ENCODE data around the gene LAD1. TPM values are rescaled to one million over a fixed set of nuclear protein-coding genes. Genes with fewer than 3 reads are reported as not detected.

LAD1 gene
- total and polyA plus RNA-seq, 4 donors, result 0.17 to 0.50 (median 0.35) TPM

DNA sequence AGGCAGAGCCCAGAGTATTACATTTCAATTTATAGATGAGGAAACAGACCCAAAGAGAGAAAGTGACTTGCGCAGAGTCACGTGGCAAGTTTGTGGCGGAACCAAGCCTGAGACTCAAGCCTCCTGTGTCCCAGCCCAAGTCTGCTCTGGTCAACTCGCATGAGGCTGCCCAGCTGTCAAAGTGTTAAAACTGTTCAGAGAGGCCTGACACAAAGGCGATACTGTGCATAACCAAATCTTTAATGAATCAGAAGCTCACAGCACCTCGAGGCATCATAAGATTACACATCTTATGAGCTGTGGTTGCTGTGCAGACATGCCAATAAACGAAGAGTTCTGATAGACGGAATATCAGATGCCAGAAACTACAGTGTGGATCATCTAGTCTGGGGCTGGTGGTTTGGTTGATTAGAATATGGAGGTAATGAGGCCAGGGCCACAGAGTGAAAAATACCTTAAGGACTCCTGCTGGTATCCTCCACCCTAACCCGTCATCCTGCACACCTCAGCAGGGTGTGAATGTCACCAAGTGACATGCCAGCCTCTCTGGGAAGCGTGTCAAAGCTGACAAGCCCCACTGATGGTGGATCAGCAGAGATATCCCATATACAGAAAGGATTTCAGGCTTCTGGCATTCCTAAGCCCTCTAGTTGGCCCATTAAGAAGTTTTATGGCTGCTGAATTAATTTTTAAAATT is 63.8 kb downstream of the LAD1 start:
- no peaks in the 10 kb centered on the region for H3K27me3 ChIP-seq (ENCODE audit: control insufficient read depth, insufficient read depth, low read length)

GRCh38 chr1:201334325-201335173 is 64.6 kb downstream of the LAD1 start:
- DNase-seq (ENCODE audit: low read depth in 4 of 6, low spot score in 6 of 6), result no peak
- peaks cover 3% of the 10 kb centered on the region for H3K4me1 ChIP-seq (ENCODE audit: control insufficient read depth, insufficient read depth, low read length)
- no peak overlapping the region for H3K27ac ChIP-seq (ENCODE audit: low read depth, low read length)
- H3K27me3 ChIP-seq (ENCODE audit: control insufficient read depth, insufficient read depth, low read length), result no peaks in the 10 kb centered on the region
- H3K4me3 ChIP-seq (ENCODE audit: low read depth, low read length), result no peak overlapping the region
- H3K36me3 ChIP-seq (ENCODE audit: control insufficient read depth, insufficient read depth, low read length), result no peaks in the 10 kb centered on the region
- WGBS (ENCODE audit: insufficient coverage), result 53% methylated on average over 3 of the region's 11 CpGs
- no peaks in the 10 kb centered on the region for H3K9me3 ChIP-seq (ENCODE audit: control insufficient read depth, insufficient read depth, low read length)

More for the DNA sequence above, 63.8 kb downstream of the LAD1 start:
- DNase-seq (ENCODE audit: low read depth in 4 of 6, low spot score in 6 of 6), result peak in 1 of 6 donors; percentile 19
- Histone ChIP-seq H3K9me3 (ENCODE audit: control insufficient read depth, insufficient read depth, low read length) (no peaks in the 10 kb centered on the region), H3K4me3 (ENCODE audit: low read depth, low read length) (no peak overlapping the region), H3K36me3 (ENCODE audit: control insufficient read depth, insufficient read depth, low read length) (no peaks in the 10 kb centered on the region), H3K4me1 (ENCODE audit: control insufficient read depth, insufficient read depth, low read length) (peaks cover 3% of the 10 kb centered on the region), H3K27ac (ENCODE audit: low read depth, low read length) (no peak overlapping the region)
- 81% methylated on average over 7 of the region's 10 CpGs for WGBS (ENCODE audit: insufficient coverage)

GRCh38 chr1:201332616-201333335 is 66.3 kb downstream of the LAD1 start:
- Histone ChIP-seq H3K4me1 (ENCODE audit: control insufficient read depth, insufficient read depth, low read length) (peaks cover 3% of the 10 kb centered on the region), H3K4me3 (ENCODE audit: low read depth, low read length) (no peak overlapping the region), H3K27ac (ENCODE audit: low read depth, low read length) (no peak overlapping the region), H3K27me3 (ENCODE audit: control insufficient read depth, insufficient read depth, low read length) (no peaks in the 10 kb centered on the region), H3K9me3 (ENCODE audit: control insufficient read depth, insufficient read depth, low read length) (no peaks in the 10 kb centered on the region), H3K36me3 (ENCODE audit: control insufficient read depth, insufficient read depth, low read length) (no peaks in the 10 kb centered on the region)
- DNase-seq (ENCODE audit: low read depth in 4 of 6, low spot score in 6 of 6), result no peak
- 80% methylated on average over 2 of the region's 10 CpGs for WGBS (ENCODE audit: insufficient coverage)

DNA sequence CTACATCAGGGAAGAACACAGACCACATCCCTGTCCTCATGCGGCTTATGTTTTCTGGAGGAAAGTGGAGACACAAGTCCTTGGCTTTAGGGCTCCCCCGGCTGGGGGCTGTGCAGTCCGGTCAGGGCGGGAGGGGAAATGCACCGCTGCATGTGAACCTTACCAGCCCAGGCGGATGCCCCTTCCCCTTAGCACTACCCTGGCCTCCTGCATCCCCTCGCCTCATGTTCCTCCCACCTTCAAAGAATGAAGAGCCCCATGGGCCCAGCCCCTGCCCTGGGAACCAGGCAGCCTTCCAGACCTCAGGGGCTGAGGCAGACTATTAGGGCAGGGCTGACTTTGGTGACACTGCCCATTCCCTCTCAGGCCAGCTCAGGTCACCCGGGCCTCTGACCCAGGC is 67.1 kb downstream of the LAD1 start:
- no peak for DNase-seq (ENCODE audit: low read depth in 4 of 6, low spot score in 6 of 6)
- Histone ChIP-seq H3K27ac (ENCODE audit: low read depth, low read length) (no peak overlapping the region), H3K4me1 (ENCODE audit: control insufficient read depth, insufficient read depth, low read length) (peaks cover 3% of the 10 kb centered on the region), H3K36me3 (ENCODE audit: control insufficient read depth, insufficient read depth, low read length) (no peaks in the 10 kb centered on the region), H3K27me3 (ENCODE audit: control insufficient read depth, insufficient read depth, low read length) (no peaks in the 10 kb centered on the region), H3K9me3 (ENCODE audit: control insufficient read depth, insufficient read depth, low read length) (no peaks in the 10 kb centered on the region), H3K4me3 (ENCODE audit: low read depth, low read length) (no peak overlapping the region)
- 93% methylated on average over 8 of the region's 8 CpGs for WGBS (ENCODE audit: insufficient coverage)

- Histone ChIP-seq H3K27me3 (ENCODE audit: control insufficient read depth, insufficient read depth, low read length) (no peaks in the 10 kb centered on the region), H3K9me3 (ENCODE audit: control insufficient read depth, insufficient read depth, low read length) (no peaks in the 10 kb centered on the region), H3K27ac (ENCODE audit: low read depth, low read length) (no peak overlapping the region), H3K36me3 (ENCODE audit: control insufficient read depth, insufficient read depth, low read length) (no peaks in the 10 kb centered on the region), H3K4me1 (ENCODE audit: control insufficient read depth, insufficient read depth, low read length) (peaks cover 3% of the 10 kb centered on the region), H3K4me3 (ENCODE audit: low read depth, low read length) (no peak overlapping the region)
- WGBS (ENCODE audit: insufficient coverage), result 70% methylated on average over 6 of the region's 7 CpGs
- no peak for DNase-seq (ENCODE audit: low read depth in 4 of 6, low spot score in 6 of 6)
Observed at GRCh38 chr1:201331166-201331565, 68.0 kb downstream of the LAD1 start.

Other genes with a start within 250 kb of the LAD1 start
- gene TMEM9, start 244.8 kb downstream of the LAD1 start, total RNA-seq, result 100 to 1,000 TPM in 1 of 2 donors, 10 to 100 TPM in 1; 94.4 to 137 TPM
- gene TMEM9, start 244.8 kb downstream of the LAD1 start, polyA plus RNA-seq (ENCODE audit: insufficient read length in 2 of 2), result 100 to 1,000 TPM; 145 to 179 TPM
- 1 to 10 TPM; 2.0 to 3.8 TPM for gene IGFN1, start 208.5 kb downstream of the LAD1 start, total RNA-seq
- 10 to 100 TPM in 1 of 2 donors, 1 to 10 TPM in 1; 2.8 to 10.4 TPM for gene IGFN1, start 208.5 kb downstream of the LAD1 start, polyA plus RNA-seq (ENCODE audit: insufficient read length in 2 of 2)
- under 1 TPM; 0.22 to 0.99 TPM for gene PKP1, start 115.8 kb downstream of the LAD1 start, total RNA-seq
- gene PKP1, start 115.8 kb downstream of the LAD1 start, polyA plus RNA-seq (ENCODE audit: insufficient read length in 2 of 2), result 1 to 10 TPM in 1 of 2 donors, under 1 TPM in 1; 0.98 to 1.2 TPM
- 10 to 100 TPM in 1 of 2 donors, 1 to 10 TPM in 1; 1.4 to 23.4 TPM for gene TNNT2, start 21.6 kb downstream of the LAD1 start, total RNA-seq
- gene TNNT2, start 21.6 kb downstream of the LAD1 start, polyA plus RNA-seq (ENCODE audit: insufficient read length in 2 of 2), result 1 to 10 TPM; 1.9 to 7.3 TPM
- gene TNNI1, start 22.4 kb upstream of the LAD1 start, total RNA-seq, result under 1 TPM; 0.40 to 0.94 TPM
- gene TNNI1, start 22.4 kb upstream of the LAD1 start, polyA plus RNA-seq (ENCODE audit: insufficient read length in 2 of 2), result 1 to 10 TPM; 1.4 to 5.5 TPM
- 10 to 100 TPM; 14.4 to 22.8 TPM for gene PHLDA3, start 69.9 kb upstream of the LAD1 start, total RNA-seq
- 10 to 100 TPM; 75.3 to 82.7 TPM for gene PHLDA3, start 69.9 kb upstream of the LAD1 start, polyA plus RNA-seq (ENCODE audit: insufficient read length in 2 of 2)
- 100 to 1,000 TPM; 166 to 168 TPM for gene CSRP1, start 107.8 kb upstream of the LAD1 start, total RNA-seq
- gene CSRP1, start 107.8 kb upstream of the LAD1 start, polyA plus RNA-seq (ENCODE audit: insufficient read length in 2 of 2), result 100 to 1,000 TPM; 113 to 122 TPM
- gene NAV1, start 139.8 kb upstream of the LAD1 start, total RNA-seq, result 10 to 100 TPM; 43.6 to 62.6 TPM
- 10 to 100 TPM; 78.5 to 96.3 TPM for gene NAV1, start 139.8 kb upstream of the LAD1 start, polyA plus RNA-seq (ENCODE audit: insufficient read length in 2 of 2)